ENCODE measurements around the gene FRRS1L.

- no peak for TF ChIP-seq CTCF (IDR thresholded peaks at IDR 0.05)
- TF ChIP-seq POLR2A (IDR thresholded peaks at IDR 0.05): no peak
Observed at GRCh38 chr9:109115931-109116526, 51.0 kb downstream of the FRRS1L start.
